GM18511 (cell line): ENCODE results near the gene SLC1A2.

Experiments used
- ATAC-seq: cut with Tn5 transposase; IDR thresholded peaks from one replicate; pipeline ENCODE4 v1.9.1; 2021; ENCODE audit warnings: mild to moderate bottlenecking, moderate library complexity; ENCODE audit not compliant: unreplicated experiment

Gene SLC1A2

GRCh38 chr11:35204614-35205013 is 214.7 kb downstream of the SLC1A2 start:
- no peak for ATAC-seq
